Ovary (tissue), 3 donors: ENCODE measurements around the gene DRD1.

ENCODE experiments used
- CTCF ChIP-seq, 3 donors: fragments of 450-650 bp in 2 of 3; fragments of 200-600 bp in 1 of 3; IDR thresholded peaks; one replicate each; pipeline versions ENCODE4 v1.5.1 to v1.8.0; 2016 to 2022; ENCODE audit warnings: antibody characterized with exemption in 3 of 3, mild to moderate bottlenecking in 1 of 3
- EP300 ChIP-seq: sonication (generic); formaldehyde crosslinking; IDR thresholded peaks from one replicate; pipeline ENCODE4 v1.6.1; 2017; ENCODE audit warnings: antibody characterized with exemption
- POLR2A ChIP-seq: fragments of 450-650 bp; IDR thresholded peaks from one replicate; pipeline ENCODE4 v1.6.1; 2017; ENCODE audit warnings: antibody characterized with exemption, mild to moderate bottlenecking, moderate library complexity
- donor health status: DM: no; HTN: no; CAD: no.

- TF ChIP-seq CTCF (IDR thresholded peaks at IDR 0.05) (no peak), POLR2A (no peak), EP300 (no peak)
Measured at GRCh38 chr5:175460552-175460951, 16.6 kb upstream of the DRD1 start.
